Gastroesophageal sphincter (tissue), 3 donors: Measurements from ENCODE around the gene SPATA2L.

Source experiments
- CTCF ChIP-seq, 4 experiments: fragments of 200-600 bp in 2 of 4; fragments of 450-650 bp in 2 of 4; sonication (generic) in 1 of 4; IDR thresholded peaks; one replicate each; pipeline ENCODE4 v1.5.1; 2017 to 2019; ENCODE audit warnings: antibody characterized with exemption in 4 of 4, mild to moderate bottlenecking in 2 of 4, moderate library complexity in 2 of 4
- POLR2A ChIP-seq, 2 donors: fragments of 450-650 bp; IDR thresholded peaks; one replicate each; pipeline ENCODE4 v1.6.1; 2017; ENCODE audit warnings: antibody characterized with exemption in 2 of 2, mild to moderate bottlenecking in 2 of 2, moderate library complexity in 1 of 2

- TF ChIP-seq POLR2A (IDR thresholded peaks at IDR 0.05) (no peak), CTCF (IDR thresholded peaks at IDR 0.05) (no peak)
These were observed 12.4 kb downstream of the SPATA2L start for GRCh38 chr16:89689142-89689541.
